Pancreas (tissue), 10 donors: ENCODE data around the gene MORC2. TPM values are rescaled to one million over a fixed set of nuclear protein-coding genes. Genes with fewer than 3 reads are reported as not detected.

Source experiments
- ATAC-seq, 4 donors: fragments of 200-7000 bp; cut with Tn5 transposase; one replicate each; pipeline versions ENCODE4 v1.8.0 to v1.9.1; 2020; ENCODE audit warnings: mild to moderate bottlenecking in 4 of 4, moderate library complexity in 4 of 4
- DNase-seq, 6 donors: peaks; one replicate each; pipeline ENCODE4 v3.0.0-alpha.2; 2020
- FAIRE-seq: peaks from 2 replicates; lab custom pipeline; 2012; peaks lifted over from hg19 to GRCh38; lab: Jason Lieb, UNC
- H3K27ac ChIP-seq, 4 donors: fragments of 200-600 bp; sonication (generic); 1 replicate in 3 of 4; 2 replicates in 1 of 4; pipeline versions ENCODE4 v1.5.0 to v1.8.0; 2020
- H3K27me3 ChIP-seq, 4 donors: fragments of 200-600 bp; one replicate each; pipeline ENCODE4 v1.8.0; 2021
- H3K36me3 ChIP-seq, 3 donors: fragments of 200-600 bp; sonication (generic) in 1 of 3; one replicate each; pipeline versions ENCODE4 v1.5.0 to v1.8.0; 2020 to 2021
- H3K4me1 ChIP-seq, 3 donors: fragments of 200-600 bp; one replicate each; pipeline ENCODE4 v1.8.0; 2021
- H3K4me3 ChIP-seq, 4 donors: fragments of 200-600 bp; sonication (generic) in 2 of 4; one replicate each; pipeline versions ENCODE4 v1.5.0 to v1.8.0; 2020 to 2021
- H3K9me3 ChIP-seq, 4 donors: fragments of 200-600 bp; one replicate each; pipeline ENCODE4 v1.8.0; 2021
- CTCF ChIP-seq, 4 donors: fragments of 200-600 bp; sonication (generic) in 3 of 4; IDR thresholded peaks; one replicate each; pipeline versions ENCODE4 v1.5.0 to v1.8.0; 2021; ENCODE audit warnings: antibody characterized with exemption in 4 of 4
- WGBS, 2 donors: extraction: QIAGEN DNeasy Blood & Tissue Kit; methylation state at CpG; one replicate each; pipeline ENCODE4 v1.1.7; 2013; 5-methylcytosine and 5-hydroxymethylcytosine counted together
- intact Hi-C, 3 donors: fragments of 100-400 bp; cut with DNase I; formaldehyde crosslinking; loops; one replicate each; pipeline versions ENCODE4 v1.11.1 to v1.14.2; 2022
- polyA plus RNA-seq, 2 donors: library from polyadenylated mRNA; stranded (reverse); fragments of 200-250 nt; gene quantifications; one replicate each; pipeline ENCODE4 v1.2.3, GENCODE V29; 2013
- total RNA-seq, 6 donors: library from RNA; stranded (reverse); fragmentation: NEBNext Ultra II Directional in 4 of 6; extraction: Animal tissue kit (Norgen Biotek cat#: 25700) in 4 of 6; gene quantifications; one replicate each; pipeline versions ENCODE4 v1.2.1 to v1.2.4, GENCODE V29; 2021 to 2023
- donor health status: healthy with polysubstance abuse.
- donor health status: DM: no; HTN: no; CAD: no; lungs with moderate emphysema.
- donor health status: DM: no; HTN: no; CAD: no.
- donor health status: control.
- donor health status: control.
- donor health status: Bipolar disorder and iron deficiency.
- donor health status: DM: yes; HTN: yes; CAD: no.
- donor health status: DM: no; HTN: no; CAD: no.
- donor health status: DM: no; HTN: no; CAD: no.
- donor health status: DM: yes; HTN: yes; CAD: no.

Gene MORC2
- total and polyA plus RNA-seq, 8 donors = 7.8 to 36.1 (median 10.8) TPM

- Histone ChIP-seq H3K36me3 (peaks cover 0 to 5% (median 0%) of the 10 kb centered on the region in 3 donors), H3K27ac (no peak overlapping the region), H3K4me3 (no peak overlapping the region), H3K4me1 (no peaks in the 10 kb centered on the region), H3K27me3 (no peaks in the 10 kb centered on the region), H3K9me3 (no peaks in the 10 kb centered on the region)
- peak; percentile 62 to 82 (median 71) for TF ChIP-seq CTCF (IDR thresholded peaks at IDR 0.05)
- ATAC-seq (peak; percentile 50 to 92 (median 87)), DNase-seq (peak in 5 of 6 donors; percentile 14 to 85 (median 57)), FAIRE-seq (no peak)
- 72 to 74% methylated on average over 17 of the region's 17 CpGs for WGBS, 2 donors
- intact Hi-C loops = no loop called here
These were observed 77.7 kb downstream of the MORC2 start for GRCh38 chr22:30890686-30891442.

DNA sequence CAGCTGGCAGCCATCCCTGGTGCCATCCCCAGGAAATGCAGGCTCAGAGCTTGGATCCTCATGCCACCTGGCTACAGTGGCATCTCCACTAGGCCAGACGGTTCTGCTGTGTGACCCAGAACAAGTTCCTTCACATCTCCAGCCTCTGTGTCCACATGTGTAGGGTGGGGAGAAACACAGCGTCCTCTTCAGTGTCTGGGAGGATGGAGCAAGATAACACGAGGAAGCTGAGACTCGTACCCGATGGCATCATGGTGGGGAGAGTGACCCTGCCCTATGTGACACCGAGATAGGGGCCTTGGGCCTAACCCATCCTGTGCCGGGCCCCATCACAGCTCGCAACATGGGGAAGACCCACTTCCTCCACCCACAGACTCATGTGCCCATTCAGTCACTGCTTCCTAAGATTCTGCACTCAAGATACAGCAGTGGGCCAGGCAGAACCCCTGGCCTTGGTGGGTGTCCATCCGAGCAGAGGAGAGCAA lies 78.5 kb downstream of the MORC2 start:
- intact Hi-C loops = loop anchor here in 1 of 3 donors (10.0 kb wide), 1 partner anchor 125 kb away; no protein-coding TSS in a partner anchor
- Histone ChIP-seq H3K9me3 (no peaks in the 10 kb centered on the region), H3K27ac (no peak overlapping the region), H3K4me3 (no peak overlapping the region), H3K27me3 (no peaks in the 10 kb centered on the region), H3K36me3 (peaks cover 0 to 5% (median 0%) of the 10 kb centered on the region in 3 donors), H3K4me1 (no peaks in the 10 kb centered on the region)
- DNase-seq (peak in 1 of 6 donors; percentile 9), ATAC-seq (no peak), FAIRE-seq (no peak)
- TF ChIP-seq CTCF (IDR thresholded peaks at IDR 0.05) = no peak
- WGBS, 2 donors = 80 to 88% methylated on average over 9 of the region's 9 CpGs

DNA sequence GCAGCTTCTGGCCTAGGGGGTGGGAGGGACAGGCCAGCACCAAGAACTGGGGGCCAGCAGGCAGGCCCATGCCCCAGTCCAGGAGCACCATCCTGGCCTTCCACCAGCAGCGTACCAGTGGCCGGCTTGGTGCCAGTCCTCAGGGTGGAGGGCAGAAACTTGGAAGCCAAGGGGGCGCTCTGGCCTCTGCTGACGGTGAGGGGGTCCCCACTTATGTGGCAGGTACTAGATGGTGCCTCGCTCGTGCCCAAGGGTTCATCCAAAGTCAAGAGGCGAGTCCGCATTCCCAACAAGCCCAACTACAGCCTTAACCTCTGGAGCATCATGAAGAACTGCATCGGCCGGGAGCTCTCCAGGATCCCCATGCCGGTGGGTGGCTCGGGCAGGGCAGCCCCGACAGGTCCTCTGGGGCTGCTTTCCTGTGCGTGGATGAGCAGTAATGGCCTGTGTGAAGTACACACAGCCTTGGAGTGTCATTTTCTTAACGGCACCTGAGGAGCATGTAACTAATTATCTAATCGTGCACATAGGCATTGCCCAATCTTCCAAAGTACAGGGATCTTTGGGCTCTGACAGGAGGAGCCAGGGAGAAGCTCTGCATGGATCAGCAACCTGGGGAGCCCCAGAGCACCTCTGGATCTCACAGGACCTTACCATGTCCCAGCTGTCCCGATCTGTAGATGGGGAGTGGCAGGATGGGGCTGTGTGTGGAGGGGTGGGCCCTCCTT lies 79.1 kb downstream of the MORC2 start:
- Histone ChIP-seq H3K4me3 (no peak overlapping the region), H3K27ac (no peak overlapping the region), H3K36me3 (peaks cover 0 to 5% (median 0%) of the 10 kb centered on the region in 3 donors), H3K27me3 (no peaks in the 10 kb centered on the region), H3K9me3 (no peaks in the 10 kb centered on the region), H3K4me1 (no peaks in the 10 kb centered on the region)
- no peak for ATAC-seq
- no peak for TF ChIP-seq CTCF (IDR thresholded peaks at IDR 0.05)
- 86 to 88% methylated on average over 15 to 17 of the region's 17 CpGs for WGBS, 2 donors
- no peak for FAIRE-seq
- intact Hi-C loops = loop anchor here in 1 of 3 donors (10.0 kb wide), 1 partner anchor 125 kb away; no protein-coding TSS in a partner anchor
- peak in 1 of 6 donors; percentile 5 for DNase-seq

DNA sequence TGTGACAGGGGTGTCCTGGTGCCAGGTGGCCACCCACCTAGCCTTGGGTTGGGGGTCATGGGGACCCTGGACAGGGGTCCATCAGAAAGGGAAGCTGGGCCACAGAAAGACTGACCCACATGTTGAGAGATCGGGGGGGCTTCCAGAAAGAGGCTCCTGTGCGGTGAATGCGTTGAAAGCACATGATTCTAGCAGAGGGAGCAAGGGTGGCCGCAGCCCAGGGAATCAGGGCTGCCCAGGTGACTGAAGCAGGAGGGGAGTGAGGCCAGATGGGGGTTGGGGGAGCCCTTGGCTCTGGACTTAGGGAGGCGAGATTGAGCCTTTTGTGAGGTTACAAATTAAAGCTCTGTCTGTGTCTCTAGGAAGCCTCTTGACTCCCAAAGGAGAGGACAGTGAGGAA lies 80.7 kb downstream of the MORC2 start:
- intact Hi-C loops = loop anchor here in 1 of 3 donors (10.0 kb wide), 1 partner anchor 123 kb away; no protein-coding TSS in a partner anchor
- no peak for ATAC-seq
- H3K4me1 ChIP-seq = no peaks in the 10 kb centered on the region
- TF ChIP-seq CTCF (IDR thresholded peaks at IDR 0.05) = no peak
- WGBS, 2 donors = 85 to 96% methylated on average over 5 of the region's 5 CpGs
- H3K27ac ChIP-seq = no peak overlapping the region
- H3K9me3 ChIP-seq = no peaks in the 10 kb centered on the region
- H3K36me3 ChIP-seq = peaks cover 0 to 2% (median 0%) of the 10 kb centered on the region in 3 donors
- H3K27me3 ChIP-seq = no peaks in the 10 kb centered on the region
- no peak overlapping the region for H3K4me3 ChIP-seq
- no peak for FAIRE-seq
- DNase-seq = peak in 2 of 6 donors; percentile 1 to 24
